PC-3 (cell line): ENCODE data around the gene GPA33. TPM values are rescaled to one million over a fixed set of nuclear protein-coding genes. Genes with fewer than 3 reads are reported as not detected.

Source experiments
- ATAC-seq: fragments of 200-7000 bp; cut with Tn5 transposase; 2 replicates; pipeline ENCODE4 v1.9.1; 2020; ENCODE audit warnings: mild to moderate bottlenecking, moderate library complexity
- BruUV-seq: library from RNA; stranded (reverse); fragments of 400-500 nt; replicated peaks from 2 replicates; lab custom pipeline; 2021; lab: Mats Ljungman, UMichigan
- CTCF ChIA-PET: fragments of 300-600 bp; sonication (Branson Sonifier 250); formaldehyde crosslinking; loops from one replicate; lab custom pipeline; 2022; ENCODE audit warnings: antibody characterized with exemption; lab: Charles Lee
- POLR2A ChIA-PET: fragments of 300-600 bp; sonication (Branson Sonifier 250); formaldehyde crosslinking; loops from one replicate; lab custom pipeline; 2022; ENCODE audit warnings: antibody characterized with exemption; ENCODE audit not compliant: unreplicated experiment; lab: Charles Lee
- DNase-seq: peaks from one replicate; pipeline ENCODE4 v3.0.0-alpha.2; 2015
- H2AFZ ChIP-seq: fragments of 300-600 bp; sonication (generic); 2 replicates; pipeline ENCODE4 v1.6.0; 2016; ENCODE audit warnings: antibody characterized with exemption, low read length
- H3F3A ChIP-seq: fragments of 300-600 bp; sonication (generic); one replicate; pipeline ENCODE4 v1.6.0; 2017; ENCODE audit warnings: antibody characterized with exemption, low read length, control low read depth, mild to moderate bottlenecking; ENCODE audit not compliant: unreplicated experiment
- H3K27ac ChIP-seq: fragments of 300-600 bp; sonication (generic); 2 replicates; pipeline ENCODE4 v1.5.1; 2016; ENCODE audit warnings: mild to moderate bottlenecking, low read length
- H3K27me3 ChIP-seq: fragments of 300-600 bp; sonication (generic); 2 replicates; pipeline ENCODE4 v1.6.1; 2016; ENCODE audit warnings: low read length, mixed read lengths
- H3K36me3 ChIP-seq: fragments of 300-600 bp; sonication (generic); 2 replicates; pipeline ENCODE4 v1.6.1; 2016; ENCODE audit warnings: low read depth, mixed run types, low read length, mixed read lengths
- H3K4me1 ChIP-seq: fragments of 300-600 bp; sonication (generic); 2 replicates; pipeline ENCODE4 v1.5.1; 2016; ENCODE audit warnings: low read length; ENCODE audit not compliant: insufficient read depth
- H3K4me2 ChIP-seq: fragments of 300-600 bp; sonication (generic); 2 replicates; pipeline ENCODE4 v1.6.0; 2016; ENCODE audit warnings: low read length
- H3K4me3 ChIP-seq: fragments of 300-600 bp; sonication (generic); 2 replicates; pipeline ENCODE4 v1.5.1; 2016; ENCODE audit warnings: mild to moderate bottlenecking, low read length, mixed read lengths
- H3K79me2 ChIP-seq: fragments of 300-600 bp; sonication (generic); 2 replicates; pipeline ENCODE4 v1.6.1; 2017; ENCODE audit warnings: low read length, mixed read lengths
- H3K9ac ChIP-seq: fragments of 300-600 bp; sonication (generic); 2 replicates; pipeline ENCODE4 v1.6.0; 2016; ENCODE audit warnings: mild to moderate bottlenecking, low read length
- H3K9me2 ChIP-seq: fragments of 300-600 bp; sonication (generic); replicated peaks from 2 replicates; pipeline ENCODE4 v1.6.1; 2016; ENCODE audit warnings: mixed run types, low read length, mixed read lengths
- H3K9me3 ChIP-seq: fragments of 300-600 bp; sonication (generic); 2 replicates; pipeline ENCODE4 v1.6.1; 2016; ENCODE audit warnings: low read length, mixed read lengths
- H4K20me1 ChIP-seq: fragments of 300-600 bp; sonication (generic); 2 replicates; pipeline ENCODE4 v1.6.1; 2016; ENCODE audit warnings: low read length, mixed read lengths
- EZH2 ChIP-seq: fragments of 300-600 bp; sonication (generic); IDR thresholded peaks from one replicate; pipeline ENCODE4 v1.6.1; 2017; ENCODE audit warnings: antibody characterized with exemption, mild to moderate bottlenecking, low read length; ENCODE audit not compliant: unreplicated experiment
- EZH2phosphoT487 ChIP-seq: fragments of 300-600 bp; sonication (generic); IDR thresholded peaks from 2 replicates; pipeline ENCODE4 v1.6.1; 2018; ENCODE audit warnings: mild to moderate bottlenecking, antibody characterized with exemption, low read length, borderline replicate concordance
- intact Hi-C: fragments of 100-400 bp; cut with micrococcal nuclease; formaldehyde crosslinking; loops from 2 replicates; pipeline ENCODE4 v1.9.0; 2023
- total RNA-seq: library from RNA; depleted of rRNA; stranded (reverse); fragments of >200 nt; gene quantifications from 2 replicates; pipeline ENCODE4 v1.2.3, GENCODE V29; 2014
- TF ChIP-seq, protein P1 (sequence below): fragments of 300-600 bp; sonication (generic); conservative IDR thresholded peaks from 2 replicates; pipeline ENCODE4 v1.5.1; 2017; ENCODE audit warnings: antibody characterized with exemption, low read depth, mild to moderate bottlenecking, low read length

Gene GPA33
- total RNA-seq, 1 experiment from 2014 or later, result 0.04 TPM

DNA sequence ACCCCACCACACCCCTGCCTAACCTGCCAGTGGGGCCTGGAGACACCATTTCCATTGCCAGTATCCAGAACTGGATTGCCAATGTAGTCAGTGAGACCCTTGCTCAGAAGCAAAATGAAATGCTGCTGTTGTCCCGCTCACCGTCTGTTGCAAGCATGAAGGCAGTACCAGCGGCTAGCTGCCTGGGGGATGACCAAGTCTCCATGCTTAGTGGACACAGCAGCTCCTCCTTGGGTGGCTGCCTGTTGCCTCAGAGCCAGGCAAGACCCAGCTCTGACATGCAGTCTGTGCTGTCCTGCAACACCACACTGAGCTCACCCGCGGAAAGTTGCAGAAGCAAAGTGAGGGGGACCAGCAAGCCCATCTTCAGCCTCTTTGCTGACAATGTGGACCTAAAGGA is 37.1 kb upstream of the GPA33 start:
- H3K27ac ChIP-seq, result no peak overlapping the region
- H3K4me2 ChIP-seq, result no peak overlapping the region
- ATAC-seq (no peak), DNase-seq (no peak)
- POLR2A ChIA-PET, result no interaction called here
- H3K4me1 ChIP-seq, result no peaks in the 10 kb centered on the region
- no peak overlapping the region for H3K4me3 ChIP-seq
- no peaks in the 10 kb centered on the region for H3K36me3 ChIP-seq
- H3K9me2 ChIP-seq, result no peaks in the 10 kb centered on the region
- CTCF ChIA-PET, result interaction anchor here (1.6 kb wide), 1 partner anchor 93 kb away, joined by 12 read pairs; the partner anchor contains the start of gene POU2F1
- no peaks in the 10 kb centered on the region for H3F3A ChIP-seq
- TF ChIP-seq, protein P1, sequence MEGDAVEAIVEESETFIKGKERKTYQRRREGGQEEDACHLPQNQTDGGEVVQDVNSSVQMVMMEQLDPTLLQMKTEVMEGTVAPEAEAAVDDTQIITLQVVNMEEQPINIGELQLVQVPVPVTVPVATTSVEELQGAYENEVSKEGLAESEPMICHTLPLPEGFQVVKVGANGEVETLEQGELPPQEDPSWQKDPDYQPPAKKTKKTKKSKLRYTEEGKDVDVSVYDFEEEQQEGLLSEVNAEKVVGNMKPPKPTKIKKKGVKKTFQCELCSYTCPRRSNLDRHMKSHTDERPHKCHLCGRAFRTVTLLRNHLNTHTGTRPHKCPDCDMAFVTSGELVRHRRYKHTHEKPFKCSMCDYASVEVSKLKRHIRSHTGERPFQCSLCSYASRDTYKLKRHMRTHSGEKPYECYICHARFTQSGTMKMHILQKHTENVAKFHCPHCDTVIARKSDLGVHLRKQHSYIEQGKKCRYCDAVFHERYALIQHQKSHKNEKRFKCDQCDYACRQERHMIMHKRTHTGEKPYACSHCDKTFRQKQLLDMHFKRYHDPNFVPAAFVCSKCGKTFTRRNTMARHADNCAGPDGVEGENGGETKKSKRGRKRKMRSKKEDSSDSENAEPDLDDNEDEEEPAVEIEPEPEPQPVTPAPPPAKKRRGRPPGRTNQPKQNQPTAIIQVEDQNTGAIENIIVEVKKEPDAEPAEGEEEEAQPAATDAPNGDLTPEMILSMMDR, result no peak
- TF ChIP-seq EZH2 (no peak), EZH2phosphoT487 (no peak)
- H3K27me3 ChIP-seq, result peaks cover 6% of the 10 kb centered on the region; the same call in 1 of the 2 replicates
- H3K9me3 ChIP-seq, result no peaks in the 10 kb centered on the region
- no peaks in the 10 kb centered on the region for H3K79me2 ChIP-seq
- H2AFZ ChIP-seq, result no peak overlapping the region
- H4K20me1 ChIP-seq, result no peaks in the 10 kb centered on the region
- no TSS peak for BruUV-seq
- no peak overlapping the region for H3K9ac ChIP-seq
- intact Hi-C loops, result loop anchor here (10.0 kb wide), 2 partner anchors 212 to 642 kb away; no protein-coding TSS in a partner anchor

DNA sequence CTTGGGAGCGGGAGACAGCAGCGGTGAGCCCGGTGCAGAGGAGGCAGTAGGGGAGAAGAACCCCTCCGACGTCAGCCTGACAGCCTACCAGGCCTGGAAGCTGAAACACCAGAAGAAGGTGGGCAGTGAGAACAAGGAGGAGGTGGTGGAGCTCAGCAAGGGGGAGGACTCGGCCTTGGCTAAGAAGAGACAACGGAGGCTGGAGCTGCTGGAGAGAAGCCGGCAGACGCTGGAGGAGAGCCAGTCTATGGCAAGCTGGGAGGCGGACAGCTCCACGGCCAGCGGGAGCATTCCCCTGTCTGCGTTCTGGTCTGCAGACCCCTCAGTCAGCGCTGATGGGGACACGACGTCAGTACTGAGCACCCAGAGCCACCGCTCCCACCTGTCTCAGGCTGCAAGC is 36.6 kb upstream of the GPA33 start:
- Histone ChIP-seq H3K4me3 (no peak overlapping the region), H3K9me2 (no peaks in the 10 kb centered on the region), H3F3A (no peaks in the 10 kb centered on the region), H3K27ac (no peak overlapping the region), H3K27me3 (peaks cover 6% of the 10 kb centered on the region; the same call in 1 of the 2 replicates), H3K4me2 (no peak overlapping the region), H4K20me1 (no peaks in the 10 kb centered on the region), H3K9me3 (no peaks in the 10 kb centered on the region), H3K79me2 (no peaks in the 10 kb centered on the region), H3K36me3 (no peaks in the 10 kb centered on the region), H2AFZ (no peak overlapping the region), H3K4me1 (no peaks in the 10 kb centered on the region), H3K9ac (no peak overlapping the region)
- no TSS peak for BruUV-seq
- intact Hi-C loops, result loop anchor here (10.0 kb wide), 2 partner anchors 212 to 642 kb away; no protein-coding TSS in a partner anchor
- CTCF ChIA-PET, result interaction anchor here (1.6 kb wide), 1 partner anchor 94 kb away, joined by 12 read pairs; the partner anchor contains the start of gene POU2F1
- TF ChIP-seq, protein P1, result no peak
- TF ChIP-seq EZH2, result no peak
- TF ChIP-seq EZH2phosphoT487, result no peak
- POLR2A ChIA-PET, result no interaction called here
- no peak for DNase-seq
- ATAC-seq, result no peak

DNA sequence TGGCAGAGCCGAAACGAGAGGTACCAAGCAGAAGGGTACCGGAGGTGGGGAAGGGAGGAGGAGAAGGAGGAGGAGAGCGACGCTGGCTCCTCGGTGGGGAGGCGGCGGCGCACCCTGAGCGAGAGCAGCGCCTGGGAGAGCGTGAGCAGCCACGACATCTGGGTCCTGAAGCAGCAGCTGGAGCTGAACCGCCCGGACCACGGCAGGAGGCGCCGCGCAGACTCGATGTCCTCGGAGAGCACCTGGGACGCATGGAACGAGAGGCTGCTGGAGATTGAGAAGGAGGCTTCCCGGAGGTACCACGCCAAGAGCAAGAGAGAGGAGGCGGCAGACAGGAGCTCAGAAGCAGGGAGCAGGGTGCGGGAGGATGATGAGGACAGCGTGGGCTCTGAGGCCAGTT is 36.1 kb upstream of the GPA33 start:
- H3K4me1 ChIP-seq, result no peaks in the 10 kb centered on the region
- CTCF ChIA-PET, result no interaction called here
- H3K27ac ChIP-seq, result no peak overlapping the region
- no peak for ATAC-seq
- H4K20me1 ChIP-seq, result no peaks in the 10 kb centered on the region
- H3F3A ChIP-seq, result no peaks in the 10 kb centered on the region
- H3K9ac ChIP-seq, result no peak overlapping the region
- no TSS peak for BruUV-seq
- H3K36me3 ChIP-seq, result no peaks in the 10 kb centered on the region
- peaks cover 6% of the 10 kb centered on the region; the same call in 1 of the 2 replicates for H3K27me3 ChIP-seq
- TF ChIP-seq, protein P1, result no peak
- no peak for TF ChIP-seq EZH2
- TF ChIP-seq EZH2phosphoT487, result no peak
- no peak overlapping the region for H3K4me2 ChIP-seq
- POLR2A ChIA-PET, result no interaction called here
- no peaks in the 10 kb centered on the region for H3K79me2 ChIP-seq
- H3K9me2 ChIP-seq, result no peaks in the 10 kb centered on the region
- H3K9me3 ChIP-seq, result no peaks in the 10 kb centered on the region
- H3K4me3 ChIP-seq, result no peak overlapping the region
- intact Hi-C loops, result loop anchor here (10.0 kb wide), 2 partner anchors 212 to 642 kb away; no protein-coding TSS in a partner anchor
- no peak for DNase-seq
- H2AFZ ChIP-seq, result no peak overlapping the region
